Measurements from ENCODE around the gene CTSH. TPM values are rescaled to one million over a fixed set of nuclear protein-coding genes. Genes with fewer than 3 reads are reported as not detected.
"Not testable (repeated sequence)": the region's sequence is repeated elsewhere in the genome, so short reads cannot be mapped to it uniquely, and the experiment has no call there.

The CTSH gene
- total RNA-seq, 1 experiment from 2014 or later = 8.2 TPM

GRCh38 chr15:78895471-78895870 is 49.4 kb downstream of the CTSH start:
- DNase-seq (ENCODE audit: low read depth) = no peak

DNA sequence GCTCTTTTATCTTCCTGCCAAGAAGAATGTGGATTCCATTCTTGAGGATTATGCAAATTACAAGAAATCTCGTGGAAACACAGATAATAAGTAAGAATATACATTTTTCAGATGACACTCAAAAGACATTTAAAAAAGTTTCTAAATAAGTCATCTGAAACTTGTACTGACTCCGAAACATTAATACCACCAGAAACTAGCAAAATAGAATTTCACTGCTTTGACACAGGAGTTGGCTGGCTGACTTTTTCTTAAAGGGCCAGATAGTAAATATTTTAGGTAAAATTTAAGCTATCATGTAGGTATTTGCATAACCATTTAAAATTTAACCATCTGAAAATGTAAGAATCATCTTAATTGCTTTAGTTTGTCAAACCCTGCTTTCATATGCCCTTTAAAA is 51.3 kb downstream of the CTSH start:
- DNase-seq (ENCODE audit: low read depth) = no peak

DNA sequence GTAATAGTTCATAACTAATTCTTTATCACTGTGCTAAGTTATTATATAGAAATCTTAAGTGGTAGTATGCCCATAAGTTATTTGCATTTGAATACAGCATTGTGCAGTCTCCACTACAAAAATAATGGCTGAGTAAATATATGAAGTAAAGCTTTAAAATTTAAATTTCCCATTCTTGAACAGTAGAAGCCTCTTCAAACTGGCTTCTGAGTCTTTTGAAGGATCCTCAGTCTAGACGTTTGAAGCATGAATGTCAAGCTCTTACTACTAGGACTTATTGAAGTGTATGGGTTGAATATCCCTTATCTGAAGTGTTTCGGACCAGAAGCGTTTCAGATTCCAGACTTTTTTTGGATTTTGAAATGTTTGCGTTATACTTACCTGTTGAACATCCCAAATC is 55.8 kb downstream of the CTSH start:
- DNase-seq (ENCODE audit: low read depth) = no peak

DNA sequence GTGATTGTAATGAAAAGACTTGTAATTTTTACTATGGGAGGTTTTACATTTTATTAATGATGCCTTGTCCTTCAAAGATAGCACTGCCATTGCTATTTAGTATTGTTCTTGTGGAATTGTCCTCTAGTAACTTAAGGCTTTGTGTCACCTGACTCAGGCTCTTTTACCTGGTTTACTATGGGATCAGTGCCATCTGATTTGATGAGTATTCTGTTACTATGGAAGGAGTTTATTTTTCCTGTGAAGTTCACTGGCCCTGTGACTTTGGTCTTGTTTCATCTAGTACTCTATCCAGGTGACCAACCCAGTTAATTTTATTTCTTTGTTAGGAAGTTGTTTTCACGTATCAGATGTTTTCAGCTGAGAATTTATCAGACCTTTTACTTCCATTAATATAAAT is 63.2 kb downstream of the CTSH start:
- no peak for DNase-seq (ENCODE audit: low read depth)

- DNase-seq (ENCODE audit: low read depth) = no peak
These were observed 64.0 kb downstream of the CTSH start for GRCh38 chr15:78880813-78881212.

- no peak for DNase-seq (ENCODE audit: low read depth)
These were observed 64.7 kb downstream of the CTSH start for GRCh38 chr15:78880242-78880533.

DNA sequence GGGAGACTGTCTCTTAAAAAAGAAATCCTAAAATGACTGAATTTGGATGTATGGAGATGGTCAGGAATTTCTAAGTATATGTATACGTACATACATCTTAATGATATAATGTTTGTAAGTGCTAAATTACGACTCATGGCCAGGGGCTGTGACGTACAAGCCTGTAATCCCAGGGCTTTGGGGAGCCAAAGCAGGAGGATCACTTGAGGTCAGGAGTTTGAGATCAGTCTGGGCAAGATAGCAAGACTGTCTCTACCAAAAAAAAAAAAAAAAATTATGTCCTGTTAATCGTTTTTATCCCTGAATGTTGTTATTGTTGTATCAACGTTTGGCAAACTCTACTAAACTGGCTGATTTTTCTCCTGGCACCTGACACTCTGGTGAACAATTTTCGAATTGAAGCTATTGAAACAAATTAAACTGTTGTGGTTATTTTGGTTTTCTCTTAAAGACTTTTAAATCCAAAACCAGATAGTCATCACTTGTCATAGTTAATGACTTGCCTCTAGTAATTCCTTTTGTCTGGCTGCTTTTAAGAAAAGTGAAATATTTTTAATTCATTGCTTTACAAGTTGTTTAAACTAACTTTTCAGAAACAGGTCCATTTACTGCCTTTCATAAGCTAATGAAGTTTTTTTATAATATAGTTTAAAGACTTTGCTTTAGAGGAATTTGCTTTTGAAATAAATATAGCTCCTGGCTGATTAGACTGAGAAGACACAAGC is 65.2 kb downstream of the CTSH start:
- DNase-seq (ENCODE audit: low read depth) = no peak

DNA sequence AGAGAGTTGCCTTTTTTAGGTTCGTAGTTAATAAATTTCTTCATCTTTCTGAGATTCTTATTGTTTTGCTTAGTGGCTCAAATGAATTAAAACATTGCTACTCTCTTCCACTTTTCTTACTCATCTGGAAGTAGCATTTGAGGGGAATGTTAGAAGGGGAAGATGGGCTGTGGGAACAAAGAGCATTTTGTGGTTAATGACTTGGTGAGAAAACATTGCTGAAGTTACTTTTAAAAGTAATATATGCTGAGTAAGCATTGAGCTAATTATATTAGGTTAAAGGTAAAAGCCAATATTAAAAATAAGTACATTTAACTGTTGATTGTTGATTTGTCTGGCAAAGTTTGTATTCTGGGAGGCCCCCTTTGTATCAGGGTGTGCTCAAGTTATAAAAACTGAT is 66.5 kb downstream of the CTSH start:
- DNase-seq (ENCODE audit: low read depth) = no peak

- not testable (repeated sequence) for DNase-seq (ENCODE audit: low read depth)
These were observed 67.9 kb downstream of the CTSH start for GRCh38 chr15:78876954-78877353.

- DNase-seq (ENCODE audit: low read depth) = no peak
These were observed 69.5 kb downstream of the CTSH start for GRCh38 chr15:78875107-78875914.

DNA sequence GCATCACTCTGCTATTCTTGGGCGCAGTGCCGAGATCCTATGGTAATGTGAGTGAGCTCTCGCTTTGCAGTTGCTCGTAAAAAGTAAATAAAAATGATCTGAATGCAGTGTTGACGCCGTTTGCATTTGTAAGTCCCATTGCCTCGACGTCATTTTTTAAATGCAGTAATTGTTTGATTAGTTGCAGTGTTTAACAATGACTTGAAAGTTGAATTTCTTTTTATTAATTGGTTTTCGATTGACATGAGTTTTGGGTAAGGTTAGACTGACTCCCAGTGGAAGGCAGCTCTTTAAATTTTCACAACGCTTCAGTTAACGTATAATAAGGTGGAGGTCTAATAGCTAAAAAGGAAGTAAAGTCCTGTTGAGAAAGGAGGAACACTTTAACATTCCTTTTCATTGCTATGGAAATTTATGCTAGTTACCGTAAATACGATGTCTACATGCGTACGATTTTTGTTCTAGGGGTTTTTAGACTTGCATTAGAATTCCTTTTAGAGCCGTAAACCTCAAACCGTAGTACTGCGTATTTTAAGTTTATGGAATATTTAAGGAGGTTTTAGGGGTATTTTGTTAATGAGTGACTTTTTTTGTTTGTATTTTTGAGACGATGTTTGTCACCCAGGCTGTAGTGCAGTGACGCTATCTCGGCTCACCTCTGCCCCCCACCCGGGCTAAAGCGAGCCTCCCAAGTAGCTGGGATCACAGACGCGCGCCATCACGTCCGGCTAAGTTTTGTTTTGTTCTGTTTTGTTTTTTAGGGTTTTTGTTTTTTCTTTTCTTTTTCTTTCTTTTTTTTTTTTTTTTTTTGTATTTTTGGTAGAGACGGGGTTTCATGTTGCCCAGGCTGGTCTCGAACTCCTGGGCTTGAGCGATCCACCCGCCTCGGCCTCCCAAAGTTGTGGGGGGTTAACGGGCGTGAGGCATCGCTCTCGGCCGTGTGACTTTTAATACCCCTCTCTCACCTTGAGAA is 70.8 kb downstream of the CTSH start:
- no peak for DNase-seq (ENCODE audit: low read depth)

DNA sequence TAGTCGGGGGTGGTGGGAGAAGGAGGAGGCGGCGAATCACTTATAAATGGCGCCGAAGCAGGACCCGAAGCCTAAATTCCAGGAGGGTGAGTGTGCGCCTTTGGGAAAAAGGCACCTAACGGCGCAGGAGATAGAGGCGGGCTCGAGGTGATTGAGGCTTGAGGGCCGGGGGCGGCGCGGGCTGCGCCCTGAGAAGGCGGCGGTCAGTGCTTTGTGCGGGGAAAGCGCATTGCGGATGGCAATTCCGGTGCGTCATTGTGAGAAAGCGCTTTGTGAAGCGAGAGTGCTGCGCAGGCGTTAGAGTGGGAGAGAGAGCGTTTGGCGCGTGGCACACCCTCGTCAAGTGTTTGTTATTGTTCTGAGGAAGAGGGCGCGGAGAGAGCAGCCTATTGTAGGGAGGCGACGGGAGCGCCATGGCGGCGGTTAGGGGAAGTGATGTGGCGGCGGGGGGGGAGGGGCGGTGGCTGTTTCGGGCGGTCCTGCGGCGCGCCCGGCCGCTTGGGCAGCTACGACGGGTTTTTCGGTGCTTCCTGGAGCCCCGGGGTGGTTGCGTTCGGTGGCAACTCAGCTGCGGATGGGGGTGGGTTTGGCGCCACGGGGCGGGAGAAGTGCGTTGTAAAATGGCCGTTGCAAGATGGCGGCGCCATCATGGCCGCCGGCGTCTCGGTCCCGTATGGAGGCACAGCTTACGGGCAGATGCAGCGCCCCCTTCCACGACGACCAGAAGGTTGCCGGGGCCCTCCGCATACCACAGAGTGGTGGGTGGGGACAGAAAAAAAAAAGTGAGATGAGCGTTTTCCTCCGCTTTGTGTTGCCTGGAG is 71.7 kb downstream of the CTSH start:
- DNase-seq (ENCODE audit: low read depth) = peak; percentile 93

- DNase-seq (ENCODE audit: low read depth) = peak; percentile 98
These were observed 72.5 kb downstream of the CTSH start, which contains the start of gene MORF4L1 for GRCh38 chr15:78872155-78872971. Gene MORF4L1 (plus strand): TSS chr15:78872890. CDS start chr15:78873018, 128 bp downstream.

DNA sequence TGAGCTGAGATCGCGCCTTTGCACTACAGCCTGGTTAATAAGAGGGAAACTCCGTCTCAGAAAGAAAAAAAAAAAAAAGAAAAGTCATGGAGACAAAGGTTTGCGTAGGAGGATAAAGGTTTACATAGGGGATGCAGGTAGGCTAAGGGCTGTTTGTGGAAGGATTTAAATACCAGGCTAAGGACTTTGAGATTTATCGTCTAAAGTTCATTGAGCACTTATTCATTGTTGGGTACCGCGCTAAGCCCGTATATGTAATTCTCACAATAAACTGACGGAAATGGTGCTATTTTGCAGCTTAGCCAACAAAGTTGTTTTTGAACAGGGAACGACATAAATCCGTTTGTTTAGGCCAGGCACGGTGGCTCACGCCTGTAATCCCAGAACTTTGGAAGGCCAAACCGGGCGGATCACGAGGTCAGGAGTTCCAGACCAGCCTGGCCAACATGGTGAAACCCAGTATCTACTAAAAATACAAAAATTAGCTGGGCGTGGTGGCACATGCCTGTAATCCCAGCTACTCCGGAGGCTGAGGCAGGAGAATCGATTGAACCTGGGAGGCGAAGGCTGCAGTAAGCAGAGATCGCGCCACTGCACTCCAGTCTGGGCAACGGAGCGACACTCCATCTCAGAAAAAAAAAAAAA is 73.2 kb downstream of the CTSH start:
- not testable (repeated sequence) for DNase-seq (ENCODE audit: low read depth)

Other genes with a start within 250 kb of the CTSH start
- 1.1 and 1.8 TPM in 2 replicates for gene ADAMTS7, start 133.6 kb downstream of the CTSH start, total RNA-seq (2014; rRNA removed; shearing (Covaris generic))
- gene MORF4L1, start 72.2 kb downstream of the CTSH start, total RNA-seq (2014; rRNA removed; shearing (Covaris generic)) = 270 and 334 TPM in 2 replicates
- not detected in 2 replicates for gene RASGRF1, start 145.7 kb upstream of the CTSH start, total RNA-seq (2014; rRNA removed; shearing (Covaris generic))

Measured in Daoy (cell line).